Activated CD4-positive, alpha-beta memory T cell treated with anti-CD3 and anti-CD28 coated beads, Interleukin-2, amount 10 ng/mL, durations not matched to agents 7 days and 5 days (primary cell): Measurements from ENCODE around the gene SYNE4. TPM values are rescaled to one million over a fixed set of nuclear protein-coding genes. Genes with fewer than 3 reads are reported as not detected.

Experiments used
- CTCF ChIA-PET: fragments of 350-600 bp; sonication (Branson Sonifier 250); formaldehyde crosslinking; loops from one replicate; lab custom pipeline; 2021; ENCODE audit warnings: antibody characterized with exemption, inconsistent platforms; lab: Charles Lee
- POLR2A ChIA-PET: fragments of 350-600 bp; sonication (Branson Sonifier 250); formaldehyde crosslinking; loops from one replicate; lab custom pipeline; 2021; ENCODE audit warnings: antibody characterized with exemption; lab: Charles Lee
- DNase-seq: peaks from one replicate; pipeline ENCODE4 v3.0.0-alpha.2; 2020
- H3K27ac Mint-ChIP-seq: one replicate; pipeline ENCODE4 v1.8.0; 2021; ENCODE audit warnings: mild to moderate bottlenecking, mixed read lengths
- H3K27me3 Mint-ChIP-seq: one replicate; pipeline ENCODE4 v1.8.0; 2021; ENCODE audit warnings: mixed read lengths
- H3K36me3 Mint-ChIP-seq: one replicate; pipeline ENCODE4 v1.8.0; 2021; ENCODE audit warnings: low read depth, mixed read lengths
- H3K4me1 Mint-ChIP-seq: one replicate; pipeline ENCODE4 v1.8.0; 2021; ENCODE audit warnings: mixed read lengths
- H3K4me3 Mint-ChIP-seq: one replicate; pipeline ENCODE4 v1.8.0; 2021; ENCODE audit warnings: mild to moderate bottlenecking, mixed read lengths
- H3K9me3 Mint-ChIP-seq: one replicate; pipeline ENCODE4 v1.8.0; 2021; ENCODE audit warnings: mixed read lengths
- total RNA-seq, 2 experiments: library from RNA; stranded (reverse); gene quantifications; one replicate each; pipeline ENCODE4 v1.2.3, GENCODE V29; 2021

The SYNE4 gene
- total RNA-seq, 2 experiments from 2014 or later = 1.6 to 2.5 TPM

DNA sequence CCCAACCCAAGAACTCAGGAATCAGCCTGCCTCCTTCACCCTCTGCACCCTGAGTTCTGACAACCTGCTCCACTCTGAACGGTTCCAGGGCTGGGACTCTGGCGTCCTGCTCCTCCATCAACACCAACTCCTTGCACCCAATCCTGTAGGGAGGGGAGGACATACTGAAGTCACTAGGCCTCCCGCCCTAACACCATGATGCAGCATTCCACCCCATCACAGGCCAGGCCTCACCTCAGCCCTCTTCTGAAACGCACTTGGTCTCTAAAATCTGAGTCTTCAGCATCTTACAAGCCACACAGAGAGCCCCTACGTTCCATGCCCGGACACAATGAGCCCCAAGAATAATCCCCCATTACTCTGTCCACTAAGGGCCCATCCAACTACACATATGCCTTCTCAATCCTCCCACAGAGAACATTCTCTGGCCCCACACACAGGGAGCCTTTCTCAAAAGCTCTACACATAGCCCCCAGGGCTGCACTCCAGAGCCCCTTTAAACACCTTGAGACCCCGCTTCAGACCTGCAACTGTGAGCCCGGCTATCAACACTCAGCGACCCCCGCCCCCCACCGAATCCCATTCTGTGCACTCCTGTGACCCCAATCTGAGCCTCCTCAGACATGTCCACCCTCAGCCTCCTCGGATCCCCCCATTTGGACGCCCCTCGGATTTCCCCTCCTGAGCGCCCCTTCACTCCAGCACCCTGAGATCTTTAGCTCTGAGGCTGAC is 4.8 kb upstream of the SYNE4 start:
- DNase-seq = no peak
- H3K27me3 Mint-ChIP-seq = no peaks in the 10 kb centered on the region
- H3K36me3 Mint-ChIP-seq = peaks cover 12% of the 10 kb centered on the region
- H3K4me1 Mint-ChIP-seq = peaks cover 48% of the 10 kb centered on the region
- no peaks in the 10 kb centered on the region for H3K9me3 Mint-ChIP-seq
- ChIA-PET POLR2A (interaction anchor here (0.9 to 2.8 kb wide), 11 partner anchors 9 to 365 kb away, joined by 3 to 16 read pairs (median 4); partner anchors contain the start of genes COX6B1, POLR2I, SDHAF1 and TBCB), CTCF (interaction anchor here (0.7 to 2.1 kb wide), 8 partner anchors 16 to 131 kb away, joined by 3 to 10 read pairs (median 4); partner anchors contain the start of gene THAP8)
- peak overlapping the region; percentile 89 for H3K27ac Mint-ChIP-seq
- H3K4me3 Mint-ChIP-seq = peak overlapping the region; percentile 93

DNA sequence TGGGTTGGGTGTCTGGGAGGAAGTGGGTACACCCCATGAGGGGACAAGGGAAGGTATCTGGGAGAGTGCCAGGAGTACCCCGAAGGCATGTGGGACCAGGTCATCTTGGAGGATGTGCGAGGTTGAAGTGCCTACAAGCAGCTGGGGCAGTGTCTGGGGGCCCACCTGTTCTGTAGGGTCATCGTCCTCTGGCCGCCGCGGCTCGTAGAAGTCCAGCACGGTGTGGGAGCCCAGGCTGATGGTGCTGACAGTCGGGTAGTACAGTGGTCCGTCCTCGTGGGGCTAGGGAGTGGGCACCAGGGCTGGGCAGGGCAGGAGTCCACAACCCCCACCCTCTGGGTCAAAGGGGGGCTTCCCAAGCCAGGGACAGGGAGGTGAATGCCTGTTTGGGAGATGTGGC is 1.8 kb upstream of the SYNE4 start:
- DNase-seq = no peak
- CTCF ChIA-PET = no interaction called here
- H3K9me3 Mint-ChIP-seq = no peaks in the 10 kb centered on the region
- POLR2A ChIA-PET = interaction anchor here (0.9 kb wide), 1 partner anchor 15 kb away, joined by 3 read pairs; no protein-coding TSS in a partner anchor
- H3K27ac Mint-ChIP-seq = no peak overlapping the region
- H3K4me1 Mint-ChIP-seq = peaks cover 41% of the 10 kb centered on the region
- H3K4me3 Mint-ChIP-seq = no peak overlapping the region
- no peaks in the 10 kb centered on the region for H3K27me3 Mint-ChIP-seq
- peaks cover 8% of the 10 kb centered on the region for H3K36me3 Mint-ChIP-seq

DNA sequence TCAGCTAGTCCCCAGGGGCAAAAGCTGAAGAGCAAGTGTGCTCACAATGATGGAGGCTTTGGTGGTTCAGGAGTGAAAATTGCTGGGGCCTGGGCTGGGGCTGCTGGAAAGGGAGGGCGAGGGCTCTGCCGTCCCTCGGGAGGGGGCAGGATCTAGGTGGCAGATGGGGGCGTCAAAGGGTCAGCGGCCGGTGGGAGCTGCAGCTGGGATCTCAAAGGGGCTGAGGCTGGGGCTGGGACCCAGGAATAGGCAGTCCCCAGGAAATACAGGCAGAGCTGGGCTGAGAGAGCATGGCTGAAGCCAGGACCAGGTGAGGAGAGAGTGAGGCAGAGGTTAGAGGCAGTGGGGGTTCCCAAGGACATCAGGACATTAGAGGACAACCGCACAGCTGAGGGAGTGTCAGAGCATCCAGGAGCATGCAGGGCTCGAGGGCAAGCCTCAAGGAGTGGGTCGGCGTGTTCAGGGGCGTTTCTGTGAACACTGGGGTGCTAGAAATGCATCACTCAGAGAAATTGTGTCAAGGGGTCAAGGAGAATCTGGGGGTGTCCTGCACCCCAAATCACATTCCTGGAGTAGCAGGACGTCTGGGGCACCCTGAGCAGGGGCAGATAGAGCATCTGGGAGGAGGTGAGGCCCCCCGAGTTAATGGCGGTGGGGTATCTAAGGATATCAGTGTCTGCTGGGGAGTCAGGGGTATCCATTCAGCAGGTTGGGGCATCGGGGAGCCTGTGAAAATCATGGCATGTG is 1.2 kb upstream of the SYNE4 start:
- no peak for DNase-seq
- H3K4me1 Mint-ChIP-seq = peaks cover 35% of the 10 kb centered on the region
- H3K9me3 Mint-ChIP-seq = no peaks in the 10 kb centered on the region
- H3K27me3 Mint-ChIP-seq = no peaks in the 10 kb centered on the region
- peak overlapping the region; percentile 40 for H3K4me3 Mint-ChIP-seq
- CTCF ChIA-PET = interaction anchor here (1.2 kb wide), 1 partner anchor 12 kb away, joined by 3 read pairs; no protein-coding TSS in a partner anchor
- H3K27ac Mint-ChIP-seq = no peak overlapping the region
- POLR2A ChIA-PET = interaction anchor here (0.9 kb wide), 1 partner anchor 14 kb away, joined by 3 read pairs; no protein-coding TSS in a partner anchor
- H3K36me3 Mint-ChIP-seq = peaks cover 8% of the 10 kb centered on the region

DNA sequence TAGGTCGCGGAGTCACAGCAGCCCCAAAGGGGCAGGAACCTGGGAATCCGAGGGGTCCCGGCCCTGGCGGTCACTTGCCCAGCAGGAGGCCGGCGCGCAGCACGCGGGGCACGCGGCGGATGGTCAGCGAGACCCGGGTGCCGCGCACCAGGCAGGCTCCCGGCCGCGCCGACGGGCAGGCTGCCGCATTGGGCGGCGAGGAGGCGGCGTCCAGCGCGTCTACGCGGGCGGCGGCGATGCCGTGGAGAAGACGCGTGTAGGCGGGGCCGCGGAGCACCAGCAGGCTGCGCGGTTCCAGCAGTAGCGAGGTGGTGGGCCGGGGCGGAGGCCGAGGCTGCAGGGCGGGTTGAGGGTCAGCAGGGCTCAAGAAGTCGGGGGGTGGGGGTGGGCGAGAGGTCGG is 607 bp upstream of the SYNE4 start:
- Mint-ChIP-seq H3K27ac (no peak overlapping the region), H3K4me3 (peak overlapping the region; percentile 40), H3K9me3 (no peaks in the 10 kb centered on the region), H3K27me3 (no peaks in the 10 kb centered on the region), H3K4me1 (peaks cover 29% of the 10 kb centered on the region), H3K36me3 (peaks cover 10% of the 10 kb centered on the region)
- ChIA-PET POLR2A (interaction anchor here (0.9 to 1.5 kb wide), 2 partner anchors 14 kb away, joined by 3 to 4 read pairs; no protein-coding TSS in a partner anchor), CTCF (interaction anchor here (1.2 kb wide), 1 partner anchor 11 kb away, joined by 3 read pairs; no protein-coding TSS in a partner anchor)
- DNase-seq = peak; percentile 60

DNA sequence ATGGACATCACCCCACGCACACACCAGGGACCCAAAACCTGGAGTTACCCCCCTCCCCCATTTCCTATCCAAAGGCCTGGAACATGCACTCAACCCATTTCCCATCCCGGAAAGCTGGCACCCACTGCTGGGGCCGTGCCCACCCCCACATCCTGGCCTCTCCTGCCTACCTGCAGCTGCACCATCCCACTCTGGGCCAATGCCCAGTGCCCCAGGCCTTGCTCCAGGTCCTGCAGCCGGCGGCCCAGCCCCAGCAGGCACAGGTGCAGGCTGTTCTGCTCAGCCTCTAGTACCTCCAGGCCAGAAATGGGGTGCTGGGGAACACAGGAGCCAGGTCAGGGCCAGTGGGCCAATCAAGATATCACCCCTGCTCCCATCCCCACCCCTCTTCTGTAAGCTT is 1.7 kb downstream of the SYNE4 start:
- Mint-ChIP-seq H3K36me3 (peaks cover 11% of the 10 kb centered on the region), H3K27me3 (no peaks in the 10 kb centered on the region), H3K4me3 (no peak overlapping the region), H3K9me3 (no peaks in the 10 kb centered on the region), H3K27ac (no peak overlapping the region), H3K4me1 (peaks cover 10% of the 10 kb centered on the region)
- ChIA-PET POLR2A (no interaction called here), CTCF (interaction anchor here (0.8 kb wide), 1 partner anchor 9 kb away, joined by 3 read pairs; no protein-coding TSS in a partner anchor)
- no peak for DNase-seq

DNA sequence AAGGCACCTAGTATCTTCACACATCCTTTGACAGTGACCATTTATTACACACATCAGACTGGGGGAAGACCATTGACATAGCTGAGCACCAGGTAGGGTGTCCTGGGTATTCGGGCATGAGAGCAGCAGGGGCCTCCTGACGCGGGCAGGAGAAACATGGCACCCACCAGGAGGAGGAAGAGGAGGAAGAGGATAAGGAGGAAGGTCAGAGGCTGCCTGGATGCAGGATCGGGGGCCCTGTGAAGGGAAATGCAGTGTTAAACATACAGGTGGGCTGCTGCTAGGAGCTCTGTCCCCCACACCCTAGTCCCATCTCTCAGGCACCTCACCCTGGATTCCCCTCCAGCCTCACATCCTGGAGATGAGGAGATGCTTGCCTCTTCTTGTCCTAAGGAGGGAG is 5.3 kb downstream of the SYNE4 start:
- no peak for DNase-seq
- ChIA-PET POLR2A (interaction anchor here (1.7 kb wide), 1 partner anchor 11 kb away, joined by 7 read pairs; the partner anchor contains the start of gene ALKBH6), CTCF (no interaction called here)
- H3K27me3 Mint-ChIP-seq = no peaks in the 10 kb centered on the region
- peaks cover 23% of the 10 kb centered on the region for H3K36me3 Mint-ChIP-seq
- H3K27ac Mint-ChIP-seq = no peak overlapping the region
- peaks cover 3% of the 10 kb centered on the region for H3K4me1 Mint-ChIP-seq
- no peak overlapping the region for H3K4me3 Mint-ChIP-seq
- no peaks in the 10 kb centered on the region for H3K9me3 Mint-ChIP-seq

DNA sequence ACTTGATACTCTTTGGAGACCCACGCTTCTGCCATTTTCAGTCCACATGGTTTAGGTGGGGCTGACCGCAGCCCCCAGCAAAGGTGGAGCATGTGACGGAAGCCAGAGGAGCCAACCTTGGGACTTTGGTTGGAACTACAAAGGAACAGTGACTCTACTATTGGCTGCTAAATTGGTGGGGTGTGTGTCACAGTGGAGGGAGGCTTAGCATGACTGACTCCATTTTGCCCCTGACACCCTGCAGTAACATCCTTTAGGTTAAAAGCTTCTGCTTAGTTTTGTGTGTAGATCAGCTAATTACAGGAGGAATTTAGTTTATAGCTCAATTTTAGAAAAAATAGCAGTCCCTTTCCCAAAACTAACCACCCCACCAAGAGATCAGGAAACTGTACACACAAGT is 7.0 kb downstream of the SYNE4 start:
- peaks cover 13% of the 10 kb centered on the region for H3K4me1 Mint-ChIP-seq
- no peaks in the 10 kb centered on the region for H3K9me3 Mint-ChIP-seq
- H3K27me3 Mint-ChIP-seq = no peaks in the 10 kb centered on the region
- peaks cover 32% of the 10 kb centered on the region for H3K36me3 Mint-ChIP-seq
- CTCF ChIA-PET = interaction anchor here (1.2 kb wide), 1 partner anchor 70 kb away, joined by 3 read pairs; no protein-coding TSS in a partner anchor
- POLR2A ChIA-PET = no interaction called here
- H3K27ac Mint-ChIP-seq = no peak overlapping the region
- no peak for DNase-seq
- no peak overlapping the region for H3K4me3 Mint-ChIP-seq

DNA sequence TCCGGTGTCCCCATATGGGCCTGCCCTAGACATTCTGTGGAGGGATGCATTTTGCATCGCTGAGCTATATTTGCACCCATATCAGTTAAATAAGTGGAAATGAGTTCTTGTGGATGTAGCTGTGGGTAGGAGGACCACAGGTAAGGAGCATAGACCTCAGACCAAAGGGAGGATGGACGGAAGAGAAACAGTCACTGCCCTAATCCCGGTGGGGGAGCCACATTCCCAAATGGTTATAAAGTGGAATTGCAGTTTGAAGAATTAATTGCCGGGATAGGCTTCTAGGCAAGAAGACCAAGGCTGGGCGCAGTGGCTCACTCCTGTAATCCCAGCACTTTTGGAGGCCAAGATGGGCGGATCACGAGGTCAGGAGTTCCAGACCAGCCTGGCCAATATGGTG is 11.8 kb downstream of the SYNE4 start:
- ChIA-PET CTCF (interaction anchor here (0.7 to 1.3 kb wide), 2 partner anchors 47 to 57 kb away, joined by 3 read pairs; partner anchors contain the start of gene THAP8), POLR2A (interaction anchor here (3.3 to 4.6 kb wide), 2 partner anchors 17 to 58 kb away, joined by 14 to 20 read pairs; partner anchors contain the start of genes ALKBH6, THAP8 and WDR62)
- Mint-ChIP-seq H3K36me3 (peaks cover 29% of the 10 kb centered on the region), H3K4me1 (peaks cover 31% of the 10 kb centered on the region), H3K4me3 (peak overlapping the region; percentile 82), H3K9me3 (no peaks in the 10 kb centered on the region), H3K27ac (no peak overlapping the region), H3K27me3 (no peaks in the 10 kb centered on the region)
- no peak for DNase-seq

DNA sequence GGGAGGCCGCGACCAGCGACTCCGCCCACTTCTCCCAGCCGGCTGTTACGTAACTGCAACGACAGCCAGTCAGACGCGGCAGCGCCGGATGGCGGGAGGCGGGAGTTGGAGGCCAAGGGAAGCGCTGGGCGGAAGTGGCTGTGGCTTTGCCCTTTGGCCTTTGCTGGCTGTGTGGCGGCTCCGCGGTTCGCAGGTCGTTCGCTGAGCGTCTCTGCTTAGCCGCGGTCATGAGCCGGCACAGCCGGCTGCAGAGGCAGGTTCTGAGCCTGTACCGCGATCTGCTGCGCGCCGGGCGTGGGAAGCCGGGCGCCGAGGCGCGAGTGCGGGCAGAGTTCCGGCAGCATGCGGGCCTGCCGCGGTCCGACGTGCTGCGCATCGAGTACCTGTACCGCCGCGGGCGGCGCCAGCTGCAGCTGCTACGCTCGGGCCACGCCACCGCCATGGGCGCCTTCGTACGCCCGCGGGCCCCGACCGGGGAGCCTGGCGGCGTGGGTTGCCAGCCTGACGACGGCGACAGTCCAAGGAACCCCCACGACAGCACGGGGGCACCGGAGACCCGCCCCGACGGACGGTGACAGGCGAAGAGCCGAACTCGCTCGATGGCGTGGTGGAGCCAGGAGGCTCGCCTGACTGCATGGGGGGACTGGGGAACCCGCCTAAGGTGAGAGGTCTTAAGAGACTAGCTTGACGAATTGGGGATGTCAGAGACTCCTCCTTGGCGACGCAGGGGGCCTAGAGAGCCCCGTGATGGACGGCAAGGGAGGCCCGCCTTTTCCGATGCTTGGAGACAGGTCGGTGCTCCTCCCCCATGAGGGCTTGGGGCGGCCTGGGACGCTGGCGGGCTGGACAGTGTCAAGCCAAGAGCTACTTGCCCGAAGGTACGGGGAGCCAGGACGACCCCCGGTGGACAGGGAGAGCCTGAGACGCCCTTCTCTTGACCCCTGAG is 13.3 kb downstream of the SYNE4 start, which contains the start of gene SDHAF1:
SDHAF1 (plus strand) TSS at position 141 of the 946 bp plus-strand sequence; CDS start at position 228, 87 bp downstream.
- Mint-ChIP-seq H3K27ac (peak within 1 kb of the TSS; percentile 79), H3K9me3 (no peaks in the 10 kb centered on the region), H3K27me3 (no peaks in the 10 kb centered on the region), H3K4me1 (peaks cover 31% of the 10 kb centered on the region), H3K4me3 (peak within 1 kb of the TSS; percentile 82), H3K36me3 (peaks cover 17% of the 10 kb centered on the region)
- ChIA-PET CTCF (interaction anchor here (0.6 kb wide), 1 partner anchor 80 kb away, joined by 3 read pairs; no protein-coding TSS in a partner anchor), POLR2A (interaction anchor here (0.7 to 4.6 kb wide), 9 partner anchors 12 to 732 kb away, joined by 3 to 20 read pairs (median 4); partner anchors contain the start of genes ALKBH6, SYNE4, THAP8 and WDR62)
- peak; percentile 96 for DNase-seq

DNA sequence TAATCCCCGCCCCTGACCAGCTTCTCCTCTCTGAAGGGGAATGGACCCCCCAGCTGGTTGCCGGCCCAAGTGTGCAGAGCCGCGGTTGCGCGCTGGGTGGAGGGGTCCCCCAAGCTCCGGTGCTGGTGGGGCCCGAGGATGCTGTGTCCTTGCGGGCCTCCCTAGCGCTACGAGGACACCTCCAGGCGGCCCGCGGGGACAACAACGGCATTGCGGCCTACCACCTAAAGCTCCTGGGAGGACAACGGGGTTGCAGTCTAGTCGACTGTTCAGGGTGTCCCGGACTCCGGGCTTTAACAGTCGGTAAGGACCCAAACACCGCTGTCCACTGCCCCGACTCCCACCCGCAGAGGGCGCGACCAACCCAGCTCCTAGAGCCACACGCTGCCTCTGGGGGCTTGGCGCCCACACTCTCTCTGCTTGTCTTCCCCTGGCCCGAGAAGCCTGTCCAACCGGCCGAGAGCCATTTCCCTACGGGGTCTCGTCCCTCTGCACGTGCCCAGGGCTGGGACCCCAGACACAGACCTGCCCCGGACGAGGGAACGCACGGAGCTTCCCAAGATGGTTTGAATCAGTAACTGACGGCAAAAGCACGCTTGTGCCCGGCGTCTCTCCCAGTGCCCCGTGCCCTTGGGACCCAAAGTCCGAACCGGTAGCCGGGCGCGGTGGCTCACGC is 14.6 kb downstream of the SYNE4 start:
- ChIA-PET CTCF (interaction anchor here (1.0 kb wide), 1 partner anchor 62 kb away, joined by 3 read pairs; no protein-coding TSS in a partner anchor), POLR2A (interaction anchor here (0.9 to 4.6 kb wide), 4 partner anchors 20 to 282 kb away, joined by 3 to 20 read pairs (median 12); partner anchors contain the start of genes ALKBH6, THAP8 and WDR62)
- Mint-ChIP-seq H3K27me3 (no peaks in the 10 kb centered on the region), H3K9me3 (no peaks in the 10 kb centered on the region), H3K4me1 (peaks cover 28% of the 10 kb centered on the region), H3K4me3 (peak overlapping the region; percentile 44), H3K36me3 (peaks cover 13% of the 10 kb centered on the region), H3K27ac (no peak overlapping the region)
- DNase-seq = no peak
